Measurements from ENCODE around the gene CYP4F22. TPM values are rescaled to one million over a fixed set of nuclear protein-coding genes. Genes with fewer than 3 reads are reported as not detected.

CYP4F22 gene
- total RNA-seq, 2 donors from 2014 or later, result not detected

GRCh38 chr19:15519433-15519976, 11.2 kb downstream of the CYP4F22 start:
- H3K36me3 ChIP-seq, result no peaks in the 10 kb centered on the region
- no peaks in the 10 kb centered on the region for H3K4me1 ChIP-seq (ENCODE audit: control insufficient read depth in 1 of 2, low read depth in 2 of 2)
- no peaks in the 10 kb centered on the region for H3K27me3 ChIP-seq (replicated peaks; ENCODE audit: insufficient read depth)
- ATAC-seq (ENCODE audit: insufficient number of reproducible peaks, low FRiP score, low read depth), result no peak
- no peak for DNase-seq (ENCODE audit: low spot score)
- H3K9me3 ChIP-seq, result peaks cover 12% of the 10 kb centered on the region
- no peak overlapping the region for H3K4me3 ChIP-seq
- no peak overlapping the region for H3K27ac ChIP-seq
- no peak for TF ChIP-seq CTCF (IDR thresholded peaks at IDR 0.05)

DNA sequence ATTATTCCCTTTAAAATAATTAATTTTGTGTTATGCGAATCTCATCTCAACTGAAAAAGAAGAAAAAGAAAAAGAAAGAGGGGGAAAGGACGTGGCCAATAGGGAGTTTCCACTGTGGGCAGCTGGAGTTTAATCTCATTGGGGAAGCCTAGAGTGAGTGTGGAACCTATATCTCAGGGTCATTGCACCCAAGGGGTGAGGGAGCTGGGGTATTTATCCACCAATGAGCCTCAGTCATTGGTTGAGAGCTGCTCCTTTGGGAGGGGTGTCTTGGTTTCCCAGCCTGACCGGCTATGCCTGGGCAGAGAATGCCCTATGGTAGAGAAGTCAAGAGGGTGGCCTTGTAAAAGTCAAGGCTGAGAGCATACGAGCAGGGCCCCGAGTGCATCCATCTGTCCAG, 16.5 kb downstream of the CYP4F22 start:
- TF ChIP-seq CTCF (IDR thresholded peaks at IDR 0.05), result no peak
- H3K27me3 ChIP-seq (replicated peaks; ENCODE audit: insufficient read depth), result no peaks in the 10 kb centered on the region
- no peak for ATAC-seq (ENCODE audit: insufficient number of reproducible peaks, low FRiP score, low read depth)

GRCh38 chr19:15525291-15525690, 17.0 kb downstream of the CYP4F22 start:
- no peaks in the 10 kb centered on the region for H3K27me3 ChIP-seq (replicated peaks; ENCODE audit: insufficient read depth)
- DNase-seq (ENCODE audit: low spot score) (no peak), ATAC-seq (ENCODE audit: insufficient number of reproducible peaks, low FRiP score, low read depth) (no peak)
- TF ChIP-seq CTCF (IDR thresholded peaks at IDR 0.05), result no peak
- no peak overlapping the region for H3K4me3 ChIP-seq
- no peaks in the 10 kb centered on the region for H3K36me3 ChIP-seq
- H3K4me1 ChIP-seq (ENCODE audit: control insufficient read depth in 1 of 2, low read depth in 2 of 2), result no peaks in the 10 kb centered on the region
- H3K9me3 ChIP-seq, result no peaks in the 10 kb centered on the region
- H3K27ac ChIP-seq, result no peak overlapping the region

More for the DNA sequence above, 16.5 kb downstream of the CYP4F22 start:
- DNase-seq (ENCODE audit: low spot score), result no peak
- H3K4me1 ChIP-seq (ENCODE audit: control insufficient read depth in 1 of 2, low read depth in 2 of 2), result no peaks in the 10 kb centered on the region
- no peaks in the 10 kb centered on the region for H3K9me3 ChIP-seq
- no peak overlapping the region for H3K4me3 ChIP-seq
- no peaks in the 10 kb centered on the region for H3K36me3 ChIP-seq
- H3K27ac ChIP-seq, result no peak overlapping the region

GRCh38 chr19:15526408-15526807, 18.1 kb downstream of the CYP4F22 start:
- no peaks in the 10 kb centered on the region for H3K9me3 ChIP-seq
- no peak for TF ChIP-seq CTCF (IDR thresholded peaks at IDR 0.05)
- H3K4me1 ChIP-seq (ENCODE audit: control insufficient read depth in 1 of 2, low read depth in 2 of 2), result no peaks in the 10 kb centered on the region
- no peak overlapping the region for H3K27ac ChIP-seq
- ATAC-seq (ENCODE audit: insufficient number of reproducible peaks, low FRiP score, low read depth) (no peak), DNase-seq (ENCODE audit: low spot score) (no peak)
- no peak overlapping the region for H3K4me3 ChIP-seq
- H3K36me3 ChIP-seq, result no peaks in the 10 kb centered on the region
- no peaks in the 10 kb centered on the region for H3K27me3 ChIP-seq (replicated peaks; ENCODE audit: insufficient read depth)

GRCh38 chr19:15527705-15528104, 19.4 kb downstream of the CYP4F22 start:
- Histone ChIP-seq H3K36me3 (no peaks in the 10 kb centered on the region), H3K27ac (no peak overlapping the region), H3K4me1 (ENCODE audit: control insufficient read depth in 1 of 2, low read depth in 2 of 2) (no peaks in the 10 kb centered on the region), H3K9me3 (no peaks in the 10 kb centered on the region), H3K4me3 (no peak overlapping the region), H3K27me3 (replicated peaks; ENCODE audit: insufficient read depth) (no peaks in the 10 kb centered on the region)
- ATAC-seq (ENCODE audit: insufficient number of reproducible peaks, low FRiP score, low read depth) (no peak), DNase-seq (ENCODE audit: low spot score) (no peak)
- no peak for TF ChIP-seq CTCF (IDR thresholded peaks at IDR 0.05)

Measured in thoracic aorta (tissue), 2 donors.